ENCODE measurements around the gene FOXP4.
"Not testable (repeated sequence)": the region's sequence is repeated elsewhere in the genome, so short reads cannot be mapped to it uniquely, and the experiment has no call there.

The FOXP4 gene

DNA sequence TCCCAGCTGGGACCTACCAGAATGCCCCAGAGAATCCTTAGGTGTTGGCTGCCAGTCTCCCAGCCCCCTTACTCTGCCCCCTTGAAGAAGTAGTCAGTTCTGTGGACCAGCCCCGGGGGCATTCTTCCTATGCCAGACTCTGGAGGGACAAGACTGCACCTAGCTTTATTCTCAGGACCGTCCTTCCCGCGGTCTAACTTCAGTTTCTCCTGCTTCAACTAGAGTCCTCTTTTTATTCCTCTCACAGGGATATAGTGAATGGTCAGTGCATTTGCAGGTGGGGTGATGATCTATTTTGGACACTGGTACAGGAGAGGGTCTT lies 56.2 kb downstream of the FOXP4 start:
- no peak for DNase-seq

DNA sequence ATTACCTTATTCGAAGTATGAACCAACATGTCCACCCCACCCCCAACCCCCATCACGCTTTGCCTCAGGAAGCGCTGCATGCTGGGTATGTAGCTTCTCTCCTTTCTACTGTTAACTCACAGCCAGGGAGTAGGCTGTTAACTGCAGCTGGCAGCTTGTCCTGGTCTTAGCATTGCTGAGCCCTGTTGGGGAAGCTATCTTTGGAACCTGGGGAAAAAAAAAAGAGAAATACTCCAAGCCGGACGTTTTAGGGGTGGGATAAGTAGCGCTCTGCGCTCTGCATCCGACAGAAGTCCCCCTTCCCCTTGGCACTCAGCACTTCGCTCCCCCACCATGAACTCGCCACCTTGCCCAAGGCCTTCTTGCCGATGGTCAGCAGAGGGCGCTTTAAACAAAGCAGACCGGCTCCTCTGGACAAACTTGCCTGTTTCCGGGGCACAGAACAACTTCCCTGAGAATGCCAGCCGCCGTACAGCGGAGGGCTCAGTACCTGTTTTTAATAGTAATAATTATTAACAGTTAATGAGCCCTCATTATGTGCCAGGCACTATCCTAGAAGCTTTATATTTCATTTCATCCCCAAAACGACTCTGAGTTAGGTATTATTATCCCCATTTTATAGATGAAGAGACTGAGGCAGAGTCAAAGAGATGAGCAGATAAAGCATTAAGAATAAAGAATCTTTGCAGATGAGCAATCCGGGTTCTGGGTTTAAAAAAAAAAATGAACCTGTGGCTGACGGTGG lies 56.9 kb downstream of the FOXP4 start:
- peak; percentile 74 to 80 for DNase-seq

DNA sequence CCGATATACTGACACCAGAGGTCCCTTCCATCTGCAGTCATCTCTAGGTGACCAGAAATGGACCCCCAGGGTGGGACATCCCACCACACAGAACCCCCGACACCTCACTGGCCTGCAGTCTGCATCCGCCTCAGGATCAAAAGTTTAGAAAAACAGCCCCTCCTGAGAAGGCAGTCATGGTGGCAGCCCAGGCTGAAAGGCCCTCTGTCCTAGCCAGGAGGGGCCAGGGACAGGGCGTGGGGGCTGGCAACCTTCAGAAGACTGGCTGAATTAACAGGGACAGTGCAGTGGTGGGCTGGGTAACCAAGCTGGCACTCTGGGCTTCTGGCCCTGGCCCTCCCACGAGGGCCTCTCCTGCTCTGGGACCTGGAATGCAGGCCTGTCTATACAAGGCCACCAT lies 57.8 kb downstream of the FOXP4 start:
- DNase-seq, result no peak

DNA sequence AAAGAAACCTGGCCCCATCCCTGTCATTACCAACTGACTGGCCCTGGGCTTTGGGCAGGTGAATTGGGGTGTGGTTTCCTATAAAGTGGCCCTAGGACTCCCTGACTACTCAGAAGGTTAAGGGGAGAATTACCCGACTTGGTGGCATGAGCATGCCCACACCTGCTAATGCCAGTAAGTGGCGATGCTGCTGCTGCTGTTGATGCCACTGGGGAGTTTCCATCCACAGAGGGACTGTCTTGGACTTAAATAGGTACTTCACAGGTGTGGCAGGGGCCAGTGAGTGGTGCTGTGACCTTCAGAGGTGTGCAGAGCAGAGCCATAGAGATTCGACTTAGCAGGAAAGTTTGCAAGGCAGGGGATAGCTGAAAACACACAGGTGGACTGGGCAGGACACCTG lies 59.5 kb downstream of the FOXP4 start:
- no peak for DNase-seq

DNA sequence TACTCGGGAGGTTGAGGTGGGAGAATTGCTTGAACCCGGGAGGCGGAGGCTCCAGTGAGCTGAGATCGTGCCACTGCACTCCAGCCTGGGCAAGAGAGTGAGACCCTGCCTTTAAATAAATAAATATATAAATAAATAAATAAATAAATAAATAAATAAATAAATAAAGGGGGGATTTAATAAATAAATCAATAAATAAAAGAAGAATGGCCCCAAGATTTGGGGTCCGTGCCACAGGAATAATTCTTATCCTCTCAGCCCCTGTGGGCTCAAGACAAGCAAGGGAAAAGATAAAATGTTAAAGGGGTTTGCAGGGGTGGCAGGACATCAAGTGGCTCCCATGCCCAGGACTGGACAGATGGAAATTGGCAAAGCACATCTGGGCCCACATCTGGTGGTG lies 60.9 kb downstream of the FOXP4 start:
- DNase-seq, result no peak

DNA sequence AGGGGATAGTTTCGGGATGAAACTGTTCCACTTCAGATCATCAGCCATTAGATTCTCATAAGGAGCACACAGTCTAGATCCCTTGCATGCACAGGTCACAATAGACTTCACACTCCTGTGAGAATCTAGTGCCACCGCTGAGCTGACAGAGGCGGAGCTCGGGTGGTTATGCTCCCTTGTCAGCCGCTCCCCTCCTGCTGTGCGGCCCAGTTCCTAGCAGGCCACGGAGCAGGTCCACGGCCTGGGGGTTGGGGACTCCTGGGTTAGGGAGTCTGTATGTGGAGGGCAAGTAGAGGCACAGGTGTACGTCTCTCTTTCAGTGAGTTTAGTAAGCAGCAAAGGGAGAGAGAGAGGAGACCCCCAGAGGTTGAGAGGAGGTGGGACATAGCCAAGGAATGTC lies 61.6 kb downstream of the FOXP4 start:
- DNase-seq, result no peak

DNA sequence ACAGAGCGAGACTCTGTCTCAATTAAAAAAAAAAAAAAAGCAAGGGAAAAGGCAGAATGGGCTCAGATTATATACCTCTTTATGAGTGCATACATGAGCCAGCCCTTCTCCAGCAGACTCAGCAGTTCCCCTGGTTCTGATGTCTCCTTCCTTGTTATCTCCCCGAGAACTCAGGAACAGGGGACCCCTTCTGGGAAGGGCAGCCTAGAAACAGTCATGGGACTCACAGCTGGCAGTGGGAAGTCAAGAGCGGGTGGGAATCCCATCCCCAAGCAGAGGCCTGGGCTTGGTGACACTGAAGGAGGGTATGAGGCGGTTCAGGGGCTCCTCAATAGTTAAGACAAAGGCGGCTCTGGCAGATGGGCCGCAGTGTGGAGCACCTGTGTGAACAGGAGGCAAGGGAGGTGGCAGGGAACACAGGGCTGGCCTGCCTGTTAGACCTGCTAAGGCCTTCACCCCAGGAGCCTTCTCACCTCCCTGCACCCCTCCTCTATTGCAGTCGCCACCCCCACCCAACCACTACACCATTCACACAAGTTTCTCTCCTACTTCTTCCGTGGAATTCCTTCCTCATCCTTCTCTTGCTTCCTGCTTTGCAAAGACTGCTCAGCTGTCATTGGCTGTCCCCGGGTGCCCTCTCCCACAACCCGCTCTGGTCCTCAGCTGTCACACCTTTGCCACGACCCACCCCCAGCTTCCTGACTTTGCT lies 62.4 kb downstream of the FOXP4 start:
- no peak for DNase-seq

DNA sequence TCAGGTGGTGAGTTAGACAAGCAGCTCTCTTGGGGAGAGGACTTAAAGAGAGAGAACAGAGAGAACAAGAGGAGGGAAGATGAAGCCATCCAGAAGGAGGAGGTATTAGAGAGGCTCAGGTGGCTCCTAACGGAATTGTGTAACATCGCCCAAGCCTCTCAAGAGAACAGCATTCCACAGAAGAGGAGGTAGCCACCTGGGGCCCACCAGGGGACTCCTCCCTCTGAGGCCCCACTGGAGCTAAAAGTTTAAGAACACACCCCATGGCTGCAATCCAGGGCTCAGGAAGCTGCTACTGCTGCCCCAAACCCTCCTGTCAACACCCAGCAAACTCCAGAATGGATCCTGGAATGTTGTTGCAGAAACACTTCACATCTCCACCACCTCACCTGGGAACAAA lies 68.5 kb downstream of the FOXP4 start:
- no peak for DNase-seq

DNA sequence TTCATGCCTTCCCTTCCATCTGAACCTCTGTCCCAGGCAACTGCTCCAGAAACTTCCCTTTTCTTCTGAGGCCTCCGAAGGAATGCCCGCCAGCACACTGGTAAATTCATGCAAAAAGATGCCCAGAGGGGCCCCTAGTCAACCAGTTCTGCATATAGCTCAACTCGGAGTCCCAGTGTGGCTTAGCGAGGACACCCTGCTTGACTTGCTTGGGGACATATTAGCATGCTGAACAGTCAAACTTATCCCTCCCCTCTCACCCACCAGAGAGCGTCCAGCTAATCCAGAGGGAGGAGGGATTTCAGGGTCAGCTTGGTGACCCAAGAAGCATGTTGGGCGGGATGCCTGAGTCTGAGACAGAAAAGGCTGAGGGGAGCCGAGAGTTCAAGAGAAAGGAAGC lies 69.1 kb downstream of the FOXP4 start:
- no peak for DNase-seq

DNA sequence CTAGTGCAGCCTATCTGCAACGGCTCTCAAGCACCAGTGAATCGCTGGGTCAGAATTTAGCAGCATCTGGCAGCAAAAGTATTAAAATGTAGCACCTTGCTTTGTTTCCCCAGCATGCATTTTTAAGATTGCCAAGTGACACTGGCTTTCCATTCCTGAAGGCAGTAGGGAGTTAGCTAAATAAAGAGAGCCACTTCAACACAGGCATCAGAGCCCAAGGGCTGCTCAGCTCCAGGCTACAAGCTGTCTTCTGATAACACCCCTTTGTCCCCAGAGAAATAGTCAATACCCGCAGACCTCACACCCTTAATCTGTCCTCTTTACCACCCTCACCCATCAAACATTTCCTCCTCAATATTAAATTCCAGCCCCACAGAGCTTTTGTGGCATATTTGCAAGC lies 72.4 kb downstream of the FOXP4 start:
- no peak for DNase-seq

DNA sequence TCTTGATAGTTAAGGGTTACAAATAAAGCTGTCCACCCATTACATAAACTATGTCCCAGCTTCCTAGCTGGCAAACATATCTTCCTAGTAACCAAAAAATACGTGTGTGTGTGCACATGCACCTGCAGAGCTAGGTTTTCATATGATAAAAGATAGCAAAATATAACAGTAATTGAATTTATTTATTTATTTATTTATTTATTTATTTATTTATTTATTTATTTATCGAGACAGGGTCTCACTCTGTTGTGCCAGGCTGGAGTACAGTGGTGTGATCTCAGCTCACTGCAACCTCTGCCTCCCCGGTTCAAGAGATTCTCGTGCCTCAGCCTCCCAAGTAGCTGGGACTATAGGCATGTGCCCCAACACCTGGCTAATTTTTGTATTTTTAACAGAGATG lies 73.0 kb downstream of the FOXP4 start:
- not testable (repeated sequence) for DNase-seq

DNA sequence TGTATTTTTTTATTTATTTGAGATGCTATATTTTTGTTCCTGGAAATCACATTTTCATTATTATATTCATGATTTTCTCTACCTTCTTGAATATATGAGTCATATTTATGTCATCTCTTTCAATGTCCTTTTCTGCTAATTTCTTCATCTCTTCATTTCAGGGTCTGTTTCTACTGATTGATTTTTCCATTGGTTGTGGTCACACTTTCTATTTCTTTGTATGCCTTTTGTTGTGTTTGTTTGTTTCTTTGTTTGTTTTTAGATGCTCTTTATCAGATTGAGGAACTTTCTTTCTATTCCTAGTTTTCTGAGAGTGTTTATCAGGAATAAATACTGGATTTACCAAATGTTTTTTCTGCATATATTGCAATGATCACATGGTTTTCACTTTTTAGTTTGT lies 75.2 kb downstream of the FOXP4 start:
- DNase-seq, result no peak

DNA sequence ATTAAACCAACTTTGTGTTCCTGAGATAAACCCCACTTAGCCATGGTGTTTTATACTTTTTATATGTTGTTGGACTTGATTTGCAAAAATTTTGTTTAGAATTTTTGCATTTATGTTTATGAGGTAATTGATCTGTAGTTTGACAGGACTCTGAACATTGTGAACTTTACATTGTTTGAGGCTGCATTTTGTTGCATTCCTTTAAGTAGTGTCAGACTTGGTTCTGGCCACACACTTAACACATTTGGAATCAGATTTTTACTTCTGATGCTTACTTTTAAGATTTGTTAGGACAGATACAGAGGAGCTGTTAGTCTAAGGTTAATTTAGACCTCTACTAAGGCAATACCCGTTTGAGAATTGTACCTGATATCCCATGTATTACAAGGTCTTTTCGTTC lies 75.6 kb downstream of the FOXP4 start:
- DNase-seq, result no peak

DNA sequence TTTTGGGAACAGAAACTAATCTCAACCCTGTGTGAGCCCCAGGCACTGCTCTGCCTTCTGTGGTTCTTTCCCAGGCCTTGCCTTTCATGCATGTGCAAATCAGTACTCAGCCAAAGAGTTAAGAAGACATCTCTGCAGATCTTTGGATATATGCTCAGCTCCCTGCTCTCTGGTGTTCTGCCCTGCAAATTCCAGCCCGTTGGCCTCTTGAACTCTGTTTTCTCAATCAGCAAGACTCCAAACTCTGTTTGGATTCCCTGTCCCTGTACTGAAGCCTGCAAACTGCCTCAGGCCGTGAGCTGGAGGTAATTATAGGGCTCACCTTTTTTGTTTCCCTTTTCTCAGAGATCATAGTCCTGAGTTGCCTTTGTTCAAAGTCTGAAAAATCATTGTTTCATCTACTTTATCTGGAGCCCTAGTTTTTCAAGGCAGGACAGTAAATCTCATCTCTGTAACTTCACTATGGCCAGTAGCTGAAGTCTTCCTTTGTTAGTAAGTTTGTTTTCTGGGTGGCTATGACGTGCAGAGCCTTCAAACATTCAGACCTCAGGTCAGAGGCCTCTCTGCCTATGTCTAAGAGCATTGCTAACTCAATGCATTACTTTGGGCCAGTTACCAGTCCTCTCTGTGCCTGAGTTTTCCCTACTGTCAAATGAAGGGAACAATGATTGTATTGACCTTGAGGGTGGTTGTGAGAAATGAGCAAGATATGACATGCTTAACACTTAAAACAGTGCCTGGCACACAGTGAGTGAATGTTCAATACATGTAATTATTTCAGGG lies 76.2 kb downstream of the FOXP4 start:
- DNase-seq, result no peak

DNA sequence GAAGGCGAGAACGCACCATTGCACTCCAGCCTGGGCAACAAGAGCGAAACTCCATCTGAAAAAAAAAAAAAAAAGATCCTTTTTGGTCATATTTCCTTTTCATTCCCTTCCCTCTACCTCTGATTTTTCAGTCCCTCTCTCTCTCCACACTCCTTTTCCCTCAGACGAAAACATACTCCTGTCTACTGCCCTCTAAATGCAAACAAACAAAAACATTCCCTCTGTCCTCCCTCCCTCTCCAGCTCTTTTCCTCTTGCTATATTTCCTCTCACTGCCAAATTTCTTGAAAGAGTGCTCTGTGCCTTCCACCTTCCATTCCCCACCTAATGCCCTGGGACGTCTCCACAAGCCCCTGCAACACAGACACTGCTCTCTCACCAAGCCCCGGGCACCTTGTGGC lies 77.1 kb downstream of the FOXP4 start:
- no peak for DNase-seq

DNA sequence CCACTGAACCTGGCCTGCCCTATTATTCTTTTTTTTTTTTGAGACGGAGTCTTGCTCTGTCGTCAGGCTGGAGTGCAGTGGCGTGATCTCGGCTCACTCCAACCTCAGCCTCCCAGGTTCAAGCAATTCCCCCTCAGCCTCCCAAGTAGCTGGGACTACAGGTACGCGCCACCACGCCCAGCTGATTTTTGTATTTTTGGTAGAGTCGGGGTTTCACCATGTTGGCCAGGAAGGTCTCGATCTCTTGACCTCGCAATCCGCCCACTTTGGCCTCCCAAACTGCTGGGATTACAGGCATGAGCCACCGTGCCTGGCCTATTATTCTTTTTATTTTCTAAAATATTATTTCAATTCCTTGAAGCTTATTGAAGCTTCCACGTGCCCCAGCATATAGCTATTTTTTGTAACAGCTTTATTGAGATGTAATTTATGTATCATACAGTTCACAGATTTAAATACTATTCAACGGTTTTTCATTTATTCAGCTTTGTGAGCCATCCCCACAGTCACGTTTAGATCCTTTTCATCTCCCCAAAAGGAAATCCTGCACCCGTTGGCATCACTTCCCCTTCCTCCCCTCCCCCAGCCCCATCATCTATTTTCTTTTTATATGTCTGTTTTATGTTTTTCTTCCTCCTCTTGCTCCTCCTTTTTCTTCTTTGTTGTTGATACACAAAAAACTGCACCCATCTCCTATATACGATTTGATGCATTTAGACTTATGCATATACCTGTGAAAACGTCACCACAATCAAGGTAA lies 78.6 kb downstream of the FOXP4 start:
- DNase-seq, result no peak

DNA sequence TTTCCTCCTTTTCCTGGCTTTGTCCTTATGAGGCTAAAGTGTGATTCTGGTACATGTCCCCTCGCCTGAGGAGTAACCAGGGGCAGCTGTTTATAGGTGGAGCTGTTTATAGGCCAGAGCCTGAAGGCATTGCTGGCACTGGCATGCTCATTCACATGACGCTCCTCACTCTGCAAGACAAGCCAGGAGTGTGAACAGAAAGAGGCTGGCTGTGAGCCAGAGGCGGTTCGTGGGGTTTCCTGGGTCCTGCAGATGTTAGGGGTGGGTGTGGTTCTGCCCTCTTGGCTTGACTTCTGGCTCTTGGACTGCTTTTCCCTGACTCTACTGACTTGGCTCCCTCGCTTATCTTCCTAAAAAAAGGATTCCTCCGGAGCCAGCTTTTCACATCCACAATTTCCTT lies 79.3 kb downstream of the FOXP4 start:
- peak in 1 of 2 donors; percentile 2 for DNase-seq

DNA sequence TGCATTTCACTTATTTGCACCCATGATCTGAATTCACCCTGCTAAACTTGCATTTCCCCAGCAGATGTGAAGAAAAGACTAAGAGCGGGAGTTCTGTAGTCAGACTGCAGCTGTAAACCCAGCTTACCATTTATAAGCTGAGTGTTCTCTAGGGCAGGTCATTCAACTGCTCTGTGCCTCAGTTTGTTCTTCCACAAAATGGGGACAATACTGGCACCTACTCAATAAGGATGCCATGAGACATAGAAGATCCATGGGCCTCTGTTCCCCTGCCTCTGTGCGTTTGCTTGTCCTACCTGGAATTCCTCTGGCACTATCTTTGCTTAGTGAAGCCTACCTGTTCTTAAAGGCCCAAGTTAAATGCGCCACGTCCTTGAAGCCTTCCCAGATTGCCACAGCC lies 79.8 kb downstream of the FOXP4 start:
- DNase-seq, result no peak

DNA sequence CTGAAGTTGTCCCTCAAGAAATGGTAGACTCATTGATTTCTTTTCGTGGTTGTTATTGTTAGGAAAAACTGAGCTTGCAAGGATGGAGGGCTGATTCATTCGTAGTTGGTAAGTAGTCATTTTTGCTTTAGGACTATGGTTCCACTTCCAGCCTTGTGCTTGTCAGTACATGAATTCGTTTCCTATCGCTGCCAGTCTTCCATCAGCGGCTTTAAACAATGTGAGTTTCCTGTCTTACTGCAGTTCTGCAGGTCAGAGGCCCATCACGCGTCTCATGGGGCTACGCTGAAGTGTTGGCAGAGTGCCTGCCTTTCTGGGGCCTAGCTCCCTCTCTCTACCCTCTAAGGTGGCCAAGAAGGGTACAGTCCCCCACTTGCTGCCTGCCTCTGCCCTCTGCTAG lies 80.7 kb downstream of the FOXP4 start:
- DNase-seq, result no peak

DNA sequence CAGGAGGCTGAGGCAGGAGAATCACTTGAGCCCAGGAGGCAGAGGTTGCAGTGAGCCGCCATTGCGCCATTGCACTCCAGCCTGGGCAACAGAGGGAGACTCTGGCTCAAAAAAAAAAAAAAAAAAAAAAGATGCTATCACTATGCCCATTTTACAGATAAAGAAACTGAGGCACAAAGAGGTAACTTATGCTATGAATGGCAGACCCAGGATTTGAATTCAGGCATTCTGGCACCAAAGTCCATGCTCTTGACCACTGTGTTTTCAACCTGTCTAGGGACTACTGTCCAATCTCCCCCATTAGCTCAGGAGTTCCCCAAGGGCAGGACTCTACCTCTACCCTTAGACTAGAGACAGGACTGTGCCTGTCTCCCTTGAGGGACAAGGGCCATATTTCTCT lies 82.9 kb downstream of the FOXP4 start:
- DNase-seq, result no peak

DNA sequence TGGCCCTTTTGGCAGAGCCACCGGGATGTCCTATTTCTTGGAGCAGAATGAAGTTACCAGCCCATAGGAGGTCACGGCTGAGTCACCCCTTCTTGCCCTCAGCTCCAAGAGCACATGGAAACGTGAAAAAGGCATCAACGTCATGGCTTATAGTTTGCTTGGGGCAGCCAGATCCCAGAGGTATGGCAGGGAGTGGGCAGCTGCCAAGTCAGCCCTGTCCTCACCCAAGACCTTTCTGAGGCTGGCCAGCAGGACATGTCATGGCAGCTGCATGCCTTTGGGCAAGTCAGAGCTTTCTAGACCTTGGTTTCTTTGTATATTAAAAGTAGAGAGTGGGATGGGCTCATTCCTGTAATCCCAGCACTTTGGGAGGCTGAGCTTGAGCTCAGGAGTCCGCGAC lies 83.9 kb downstream of the FOXP4 start:
- DNase-seq, result no peak

DNA sequence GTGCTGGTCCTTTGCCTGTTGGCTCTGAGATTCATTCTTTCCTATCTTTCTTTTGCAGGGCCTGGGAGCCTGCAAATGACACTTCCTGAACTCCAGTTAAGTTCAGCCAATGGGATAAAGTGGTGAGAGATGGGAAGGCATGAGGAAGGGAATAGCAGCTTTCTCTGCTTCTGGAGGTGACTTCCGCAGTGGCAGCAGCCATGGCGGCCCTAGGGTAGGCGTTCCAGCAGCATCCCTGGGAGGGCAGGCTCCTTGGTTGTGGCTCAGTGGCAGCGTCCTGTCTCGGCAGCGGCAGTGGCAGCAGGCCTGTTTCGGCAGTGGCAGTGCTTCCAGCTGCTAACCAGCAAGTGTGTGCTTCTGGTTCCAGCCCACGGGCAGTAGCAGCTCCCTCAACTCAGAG lies 84.8 kb downstream of the FOXP4 start:
- no peak for DNase-seq

DNA sequence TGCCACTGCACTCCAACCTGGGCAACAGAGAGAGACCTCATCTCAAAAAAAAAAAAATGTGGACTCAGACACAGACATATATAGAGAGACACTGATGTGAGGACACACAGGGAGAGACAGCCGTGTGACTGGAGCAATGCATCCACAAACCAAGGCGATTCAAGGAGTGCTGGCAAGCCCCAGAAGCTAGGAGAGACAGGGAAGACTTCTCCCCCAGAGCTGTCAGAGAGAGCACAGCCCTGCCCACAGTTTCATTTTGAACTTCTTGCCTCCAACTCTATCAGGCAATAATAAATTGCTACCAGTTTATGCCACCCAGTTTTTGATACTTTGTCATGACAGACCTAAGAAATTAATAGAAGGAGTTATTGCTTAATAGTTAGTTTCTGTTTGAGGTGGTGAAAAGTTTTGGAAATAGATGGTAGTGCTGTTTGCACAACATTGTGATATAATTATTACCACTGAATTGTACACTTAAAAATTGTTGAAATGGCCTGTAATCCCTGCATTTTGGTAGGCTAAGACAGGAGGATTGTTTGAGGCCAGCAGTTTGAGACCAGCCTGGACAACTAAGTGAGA lies 87.0 kb downstream of the FOXP4 start:
- no peak for DNase-seq
